SK-N-SH (cell line): ENCODE results near the gene DICER1. TPM values are rescaled to one million over a fixed set of nuclear protein-coding genes. Genes with fewer than 3 reads are reported as not detected.

Source experiments
- CTCF ChIA-PET: fragments of 300-600, 350-600 bp; formaldehyde crosslinking; extraction: SDS; loops from one replicate; lab custom pipeline; 2021; lab: Yijun Ruan, JAX
- POLR2A ChIA-PET: fragments of 350-600 bp; sonication (Branson Sonifier 250); formaldehyde crosslinking; extraction: SDS; loops from one replicate; lab custom pipeline; 2020; ENCODE audit warnings: antibody characterized with exemption, inconsistent platforms; lab: Yijun Ruan, JAX
- DNase-seq: peaks from one replicate; pipeline ENCODE4 v3.0.0; 2012
- H2AFZ ChIP-seq: fragments of 200-600 bp; sonication (generic); 2 replicates; pipeline ENCODE4 v1.8.1; 2016; ENCODE audit warnings: antibody characterized with exemption, mild to moderate bottlenecking, low read depth
- H3F3A ChIP-seq: fragments of 200-600 bp; sonication (generic); replicated peaks from 2 replicates; pipeline ENCODE3; 2016; ENCODE audit warnings: antibody characterized with exemption, mild to moderate bottlenecking; ENCODE audit not compliant: insufficient read depth
- H3K27ac ChIP-seq, 2 experiments: fragments of 200-500 bp in 1 of 2; fragments of 200-600 bp in 1 of 2; sonication (Bioruptor generic) in 1 of 2; sonication (generic), shearing (Covaris generic) in 1 of 2; 2 replicates each; pipeline versions ENCODE4 v1.5.1 to v1.6.1; 2014 to 2016; ENCODE audit warnings: low read depth in 2 of 2, inconsistent platforms in 1 of 2, low read length in 1 of 2, mild to moderate bottlenecking in 1 of 2, mixed read lengths in 1 of 2
- H3K27me3 ChIP-seq: fragments of 200-600 bp; sonication (generic), shearing (Covaris generic); 2 replicates; pipeline ENCODE4 v1.6.1; 2016; ENCODE audit warnings: mixed run types; ENCODE audit not compliant: insufficient read depth
- H3K36me3 ChIP-seq, 2 experiments: fragments of 200-500 bp in 1 of 2; fragments of 200-600 bp in 1 of 2; sonication (Bioruptor generic) in 1 of 2; sonication (generic) in 1 of 2; replicated peaks in 1 of 2; 2 replicates each; pipeline versions ENCODE3 to v1.5.1; 2014 to 2016; ENCODE audit warnings: low read length in 1 of 2, mild to moderate bottlenecking in 1 of 2; ENCODE audit not compliant: insufficient read depth in 2 of 2, control insufficient read depth in 1 of 2
- H3K4me1 ChIP-seq, 2 experiments: fragments of 200-500 bp in 1 of 2; fragments of 200-600 bp in 1 of 2; sonication (Bioruptor generic) in 1 of 2; sonication (generic), shearing (Covaris generic) in 1 of 2; 2 replicates each; pipeline versions ENCODE4 v1.5.1 to v1.6.1; 2014 to 2016; ENCODE audit warnings: low read depth in 1 of 2, low read length in 1 of 2, mixed run types in 1 of 2; ENCODE audit not compliant: insufficient read depth in 2 of 2, control insufficient read depth in 1 of 2
- H3K4me2 ChIP-seq: fragments of 200-600 bp; sonication (generic), shearing (Covaris generic); 2 replicates; pipeline ENCODE4 v1.6.1; 2017; ENCODE audit warnings: mixed run types
- H3K4me3 ChIP-seq, 2 experiments: fragments of 200-500 bp in 1 of 2; fragments of 200-600 bp in 1 of 2; sonication (Bioruptor generic) in 1 of 2; sonication (generic), shearing (Covaris generic) in 1 of 2; 2 replicates each; pipeline versions ENCODE4 v1.5.1 to v1.8.1; 2014 to 2016; ENCODE audit warnings: low read depth in 2 of 2, inconsistent platforms in 1 of 2, low read length in 1 of 2, mild to moderate bottlenecking in 1 of 2, mixed read lengths in 1 of 2, moderate library complexity in 1 of 2
- H3K79me2 ChIP-seq: fragments of 200-600 bp; sonication (generic); 2 replicates; pipeline ENCODE4 v1.8.1; 2017; ENCODE audit warnings: mild to moderate bottlenecking; ENCODE audit not compliant: insufficient read depth
- H3K9ac ChIP-seq: fragments of 200-600 bp; sonication (generic); 2 replicates; pipeline ENCODE4 v1.6.1; 2017; ENCODE audit warnings: mixed run types
- H3K9me2 ChIP-seq: fragments of 200-600 bp; sonication (generic); 2 replicates; pipeline ENCODE4 v1.6.1; 2017; ENCODE audit warnings: mixed run types
- H3K9me3 ChIP-seq: fragments of 200-600 bp; sonication (generic); 2 replicates; pipeline ENCODE4 v1.6.1; 2017; ENCODE audit warnings: mixed run types, mild to moderate bottlenecking, moderate library complexity
- H4K20me1 ChIP-seq: fragments of 200-600 bp; sonication (generic); 2 replicates; pipeline ENCODE4 v1.6.1; 2017; ENCODE audit warnings: mild to moderate bottlenecking, mixed run types; ENCODE audit not compliant: insufficient read depth
- CHD2 ChIP-seq: fragments of 150-350 bp; IDR thresholded peaks from 2 replicates; pipeline ENCODE4 v1.6.1; 2018; ENCODE audit warnings: low read length; ENCODE audit not compliant: partially characterized antibody
- CTCF ChIP-seq: fragments of 200-600 bp; sonication (generic); IDR thresholded peaks from 2 replicates; pipeline ENCODE4 v1.6.1; 2017; ENCODE audit warnings: antibody characterized with exemption, mild to moderate bottlenecking, moderate library complexity
- FOXM1 ChIP-seq: IDR thresholded peaks from 2 replicates; pipeline ENCODE4 v1.4.0; 2012; ENCODE audit warnings: low read depth, mild to moderate bottlenecking
- GABPA ChIP-seq: IDR thresholded peaks from 2 replicates; pipeline ENCODE4 v1.4.0; 2012; ENCODE audit warnings: low read depth, mild to moderate bottlenecking
- GATA2 ChIP-seq: sonication (generic); formaldehyde crosslinking; IDR thresholded peaks from 2 replicates; pipeline ENCODE4 v1.5.0; 2020; ENCODE audit warnings: mild to moderate bottlenecking, missing genetic modification reagents
- IRF3 ChIP-seq: fragments of 150-350 bp; IDR thresholded peaks from 2 replicates; pipeline ENCODE4 v1.6.1; 2016; ENCODE audit warnings: mild to moderate bottlenecking, low read depth, low read length
- MXI1 ChIP-seq: IDR thresholded peaks from 2 replicates; pipeline ENCODE4 v1.6.1; 2012; ENCODE audit warnings: mild to moderate bottlenecking, low read depth, low read length, improper control_type of control experiment
- NFIC ChIP-seq: IDR thresholded peaks from 2 replicates; pipeline ENCODE4 v1.4.0; 2012; ENCODE audit warnings: borderline replicate concordance
- NRF1 ChIP-seq: IDR thresholded peaks from 2 replicates; pipeline ENCODE4 v1.6.1; 2012; ENCODE audit warnings: low read depth, mild to moderate bottlenecking, low read length
- PBX3 ChIP-seq: IDR thresholded peaks from 2 replicates; pipeline ENCODE4; 2012
- REST ChIP-seq: IDR thresholded peaks from 2 replicates; pipeline ENCODE4 v1.6.1; 2012; ENCODE audit warnings: mild to moderate bottlenecking, low read depth, low read length, moderate library complexity
- SMC3 ChIP-seq: IDR thresholded peaks from 2 replicates; pipeline ENCODE4 v1.6.1; 2012; ENCODE audit warnings: low read depth, low read length, improper control_type of control experiment
- TAF1 ChIP-seq: IDR thresholded peaks from 2 replicates; pipeline ENCODE4 v1.6.1; 2012; ENCODE audit warnings: low read depth, mild to moderate bottlenecking, low read length, moderate library complexity, borderline replicate concordance
- TCF12 ChIP-seq: IDR thresholded peaks from 2 replicates; pipeline ENCODE4 v1.4.0; 2012
- TEAD4 ChIP-seq: IDR thresholded peaks from 2 replicates; pipeline ENCODE4 v1.4.0; 2012; ENCODE audit warnings: mild to moderate bottlenecking, borderline replicate concordance; ENCODE audit not compliant: insufficient read depth
- WGBS: methylation state at CpG from one replicate; pipeline ENCODE4 v1.1.6; 2017; ENCODE audit warnings: low lambda C conversion rate; 5-methylcytosine and 5-hydroxymethylcytosine counted together
- polyA plus RNA-seq, 3 experiments: library from polyadenylated mRNA; depleted of rRNA; stranded (reverse); fragments of >200 nt; gene quantifications; 2 replicates each; pipeline ENCODE4 v1.2.3, GENCODE V29; 2012

Gene DICER1
- polyA plus RNA-seq, 1 of the 3 experiments (the other 2 are of a cell fraction): 4.7 TPM

GRCh38 chr14:95085321-95085720, 72.0 kb downstream of the DICER1 start:
- Histone ChIP-seq H3K9me3 (no peaks in the 10 kb centered on the region), H3K79me2 (no peaks in the 10 kb centered on the region), H3K27ac (no peak overlapping the region), H3K27me3 (no peaks in the 10 kb centered on the region), H3K9ac (no peak overlapping the region), H2AFZ (no peak overlapping the region), H3K4me2 (no peak overlapping the region), H3F3A (no peaks in the 10 kb centered on the region), H3K9me2 (no peaks in the 10 kb centered on the region), H3K4me3 (no peak overlapping the region), H3K36me3 (peaks cover 41 to 43% of the 10 kb centered on the region in 2 experiments), H4K20me1 (no peaks in the 10 kb centered on the region), H3K4me1 (peaks cover 0 to 13% of the 10 kb centered on the region in 2 experiments; a peak in 2 of 4 replicates)
- no peak for DNase-seq
- TF ChIP-seq CTCF (no peak), MXI1 (no peak), GABPA (no peak), FOXM1 (no peak), GATA2 (no peak), NRF1 (no peak), TAF1 (no peak), REST (no peak), IRF3 (no peak), TCF12 (no peak), CHD2 (no peak), NFIC (no peak), TEAD4 (no peak), PBX3 (no peak), SMC3 (no peak)
- CTCF ChIA-PET: no interaction called here
- POLR2A ChIA-PET: no interaction called here
- WGBS: 99% methylated on average over 5 of the region's 5 CpGs
